Coronary artery (tissue), 2 donors: ENCODE data around the gene TUBB1.

Experiments used
- DNase-seq: peaks from one replicate; pipeline ENCODE4 v3.0.0-alpha.2; 2017; ENCODE audit warnings: low spot score
- H3K27ac ChIP-seq, 2 donors: fragments of 200-600 bp; sonication (generic); one replicate each; pipeline ENCODE4 v1.5.1; 2016 to 2019
- H3K4me3 ChIP-seq: fragments of 200-600 bp; sonication (generic); 2 replicates; pipeline ENCODE4 v1.5.1; 2016; ENCODE audit warnings: mild to moderate bottlenecking, moderate library complexity
- TF ChIP-seq, protein P1 (sequence below): fragments of 200-600 bp; sonication (generic); IDR thresholded peaks from one replicate; pipeline ENCODE4 v1.5.1; 2019; ENCODE audit warnings: antibody characterized with exemption

TUBB1 gene

DNA sequence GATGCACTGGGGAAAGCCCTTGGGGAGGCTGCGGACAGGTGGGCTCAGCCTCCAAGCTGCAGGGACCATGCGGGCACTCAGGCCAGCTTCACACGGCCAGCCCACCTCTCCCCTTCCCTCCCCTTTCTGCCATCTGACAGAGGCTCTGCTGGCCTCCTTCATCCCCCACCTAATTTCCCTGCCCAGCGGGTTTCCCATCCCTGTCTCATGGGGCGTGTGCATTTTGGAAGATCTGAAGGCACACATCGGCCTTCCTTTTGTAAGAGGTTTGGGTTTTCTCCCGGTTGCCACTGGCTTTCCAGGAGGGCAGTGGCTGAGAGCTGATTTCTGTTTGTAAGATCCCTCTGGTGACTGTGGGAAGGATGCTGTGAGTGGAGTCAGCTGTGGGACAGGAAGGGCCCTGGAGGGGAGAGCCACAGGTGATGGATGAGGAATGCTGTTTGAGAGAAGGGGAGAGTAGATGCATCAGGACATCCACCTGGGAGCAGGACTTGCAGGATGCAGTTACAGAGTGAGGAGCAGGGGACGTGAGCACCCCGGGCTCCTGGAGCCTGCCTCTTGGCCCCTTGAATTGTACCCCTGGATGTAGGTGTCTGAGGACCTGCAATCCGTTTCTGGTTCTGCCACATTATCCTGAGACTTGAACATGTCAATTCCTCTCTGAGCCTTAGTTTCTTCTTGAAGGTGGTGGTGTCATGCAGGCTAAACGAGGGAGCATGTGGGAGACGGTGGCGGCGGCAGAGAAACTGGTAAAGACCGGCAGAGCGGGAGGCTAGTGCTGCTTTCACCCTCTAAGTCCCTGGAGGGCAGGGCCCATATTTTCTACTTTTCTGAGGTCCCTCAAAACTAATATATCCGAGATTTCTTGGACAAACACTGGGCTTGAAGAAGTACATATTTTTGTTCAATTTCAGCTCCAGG, 5.9 kb upstream of the TUBB1 start:
- TF ChIP-seq, protein P1, sequence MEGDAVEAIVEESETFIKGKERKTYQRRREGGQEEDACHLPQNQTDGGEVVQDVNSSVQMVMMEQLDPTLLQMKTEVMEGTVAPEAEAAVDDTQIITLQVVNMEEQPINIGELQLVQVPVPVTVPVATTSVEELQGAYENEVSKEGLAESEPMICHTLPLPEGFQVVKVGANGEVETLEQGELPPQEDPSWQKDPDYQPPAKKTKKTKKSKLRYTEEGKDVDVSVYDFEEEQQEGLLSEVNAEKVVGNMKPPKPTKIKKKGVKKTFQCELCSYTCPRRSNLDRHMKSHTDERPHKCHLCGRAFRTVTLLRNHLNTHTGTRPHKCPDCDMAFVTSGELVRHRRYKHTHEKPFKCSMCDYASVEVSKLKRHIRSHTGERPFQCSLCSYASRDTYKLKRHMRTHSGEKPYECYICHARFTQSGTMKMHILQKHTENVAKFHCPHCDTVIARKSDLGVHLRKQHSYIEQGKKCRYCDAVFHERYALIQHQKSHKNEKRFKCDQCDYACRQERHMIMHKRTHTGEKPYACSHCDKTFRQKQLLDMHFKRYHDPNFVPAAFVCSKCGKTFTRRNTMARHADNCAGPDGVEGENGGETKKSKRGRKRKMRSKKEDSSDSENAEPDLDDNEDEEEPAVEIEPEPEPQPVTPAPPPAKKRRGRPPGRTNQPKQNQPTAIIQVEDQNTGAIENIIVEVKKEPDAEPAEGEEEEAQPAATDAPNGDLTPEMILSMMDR: no peak
- no peak overlapping the region for H3K4me3 ChIP-seq
- DNase-seq: no peak
- H3K27ac ChIP-seq: no peak overlapping the region

DNA sequence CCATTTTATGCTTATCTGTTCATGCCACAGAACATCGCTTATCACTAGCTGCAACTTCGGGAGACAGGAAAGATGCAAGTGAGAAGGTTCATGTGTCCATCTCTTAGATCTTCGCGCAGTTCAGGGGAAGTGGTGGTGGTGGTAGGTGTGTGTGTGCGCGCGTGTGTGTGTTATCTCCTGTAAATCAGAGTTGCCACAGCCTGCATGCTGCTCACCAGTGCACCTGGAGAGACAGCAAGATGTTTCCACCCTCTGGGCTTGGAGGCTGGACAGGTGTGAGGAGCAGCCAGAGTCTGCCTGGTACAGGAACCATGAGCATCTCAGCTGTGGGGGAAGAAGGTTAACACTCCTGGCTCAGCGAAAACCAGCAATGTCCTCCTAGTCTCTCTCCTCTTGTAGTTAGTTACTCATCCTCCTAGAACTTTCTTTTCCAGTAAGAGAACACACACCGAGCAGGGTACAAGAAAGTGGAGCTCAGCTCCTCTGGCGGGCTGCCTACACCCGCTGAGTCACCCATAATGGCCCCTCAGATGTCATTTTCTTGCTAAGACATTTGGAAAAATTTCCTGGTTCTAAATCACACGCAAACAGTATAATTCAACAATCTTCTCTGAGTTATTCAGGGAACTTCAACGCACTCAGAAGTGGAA, 5.1 kb upstream of the TUBB1 start:
- no peak for DNase-seq
- Histone ChIP-seq H3K27ac (no peak overlapping the region), H3K4me3 (no peak overlapping the region)
- TF ChIP-seq, protein P1: no peak

DNA sequence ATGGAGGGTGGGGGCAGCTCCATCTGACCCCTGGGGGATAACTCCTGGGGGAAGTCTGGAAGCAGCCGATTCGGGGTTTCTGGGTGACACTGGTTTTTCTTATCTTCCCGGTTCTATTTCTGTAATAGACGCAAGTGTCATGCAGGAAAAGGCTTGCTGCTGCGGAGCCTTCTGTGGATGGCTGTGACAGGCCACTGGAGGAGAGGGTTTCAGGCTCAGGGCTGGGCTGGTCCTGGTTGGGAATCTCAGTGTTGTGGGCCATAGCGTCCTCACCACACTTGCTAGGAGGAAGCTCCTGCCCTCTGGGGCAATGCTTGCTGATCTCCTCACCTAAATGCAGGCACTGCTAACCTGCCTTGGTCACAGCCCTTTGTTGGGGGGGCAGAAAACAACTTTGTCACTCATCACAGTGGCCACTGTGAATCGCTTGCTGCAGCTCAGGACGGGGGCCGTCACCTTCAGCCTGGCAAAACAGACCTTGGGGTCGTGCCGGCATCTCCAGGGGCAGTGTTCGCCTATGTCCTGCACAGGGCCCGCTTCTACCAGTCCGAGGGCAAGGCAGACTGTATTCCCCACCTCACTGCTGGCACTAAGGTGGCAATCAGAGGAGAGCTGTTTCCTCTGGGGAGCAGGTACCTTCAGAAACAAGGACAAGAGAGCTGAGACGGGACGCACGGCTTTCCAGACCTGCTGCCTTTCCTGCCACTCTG, 4.4 kb upstream of the TUBB1 start:
- no peak overlapping the region for H3K4me3 ChIP-seq
- TF ChIP-seq, protein P1: no peak
- no peak overlapping the region for H3K27ac ChIP-seq
- DNase-seq: no peak

DNA sequence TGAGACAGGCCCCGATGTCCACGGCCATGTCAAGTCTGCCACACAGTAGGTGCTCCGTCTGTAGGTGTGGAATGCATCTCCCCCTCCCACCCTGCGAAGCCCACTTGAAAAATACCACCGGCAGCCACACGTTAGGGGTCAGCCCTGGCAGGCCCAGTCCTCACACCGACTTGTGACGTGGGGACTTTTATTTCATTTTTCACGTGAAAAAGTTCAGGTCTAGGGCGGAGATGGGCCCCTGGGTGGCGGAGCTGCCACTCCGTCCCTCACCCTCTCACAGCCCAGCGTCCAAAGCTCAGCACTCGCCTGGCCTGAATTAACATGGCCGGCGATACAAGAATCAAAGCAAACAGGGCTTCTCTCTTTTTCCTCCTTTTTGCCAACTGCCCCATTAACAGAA, 3.8 kb upstream of the TUBB1 start:
- no peak for DNase-seq
- H3K4me3 ChIP-seq: no peak overlapping the region
- H3K27ac ChIP-seq: no peak overlapping the region
- TF ChIP-seq, protein P1: no peak

- no peak overlapping the region for H3K4me3 ChIP-seq
- no peak for DNase-seq
- TF ChIP-seq, protein P1: no peak
- H3K27ac ChIP-seq: no peak overlapping the region
Observed at GRCh38 chr20:59015812-59016711, 3.2 kb upstream of the TUBB1 start.

DNA sequence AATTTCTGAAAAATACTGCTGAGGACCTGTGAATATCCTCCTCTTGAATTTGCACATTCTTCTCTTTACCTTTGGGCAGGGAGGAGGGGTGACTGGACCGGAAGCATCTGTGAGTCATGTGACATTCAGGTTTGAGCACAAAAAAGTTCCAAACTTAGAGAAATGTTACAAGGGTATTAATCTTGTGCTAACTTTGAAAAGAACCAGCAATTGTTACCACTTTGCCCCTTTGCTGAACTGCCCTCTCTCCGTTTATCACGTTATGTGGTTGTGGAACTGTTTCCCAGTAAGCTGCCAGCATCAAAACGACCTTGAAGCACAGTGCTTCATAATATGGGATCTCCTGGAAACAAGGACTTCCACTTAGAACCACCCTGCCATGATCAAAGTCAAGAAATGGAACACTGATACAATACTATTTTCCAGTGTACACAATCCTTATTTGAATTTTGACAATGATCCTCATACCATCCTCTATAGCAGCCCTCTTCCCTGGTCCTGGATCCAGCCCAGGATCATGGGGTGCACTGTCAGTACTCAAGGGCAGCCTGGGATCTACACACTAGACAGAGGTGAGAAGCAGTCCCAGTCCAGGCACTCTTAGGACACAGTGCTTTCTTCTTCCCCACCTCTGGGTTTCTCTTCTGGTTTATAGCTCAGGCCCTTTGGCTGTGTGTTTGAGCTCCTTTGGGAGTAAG, 2.3 kb upstream of the TUBB1 start:
- TF ChIP-seq, protein P1: no peak
- Histone ChIP-seq H3K27ac (no peak overlapping the region), H3K4me3 (no peak overlapping the region)
- no peak for DNase-seq
